Naive thymus-derived CD4-positive, alpha-beta T cell (primary cell): ENCODE results near the gene CSNK1G1. TPM values are rescaled to one million over a fixed set of nuclear protein-coding genes. Genes with fewer than 3 reads are reported as not detected.

ENCODE experiments used
- ATAC-seq: fragments of 150-1000 bp; cut with Tn5 transposase; 2 replicates; pipeline ENCODE4 v1.10.0; 2021; ENCODE audit warnings: mild to moderate bottlenecking, moderate library complexity
- CTCF ChIA-PET: fragments of 350-600 bp; sonication (Branson Sonifier 250); formaldehyde crosslinking; loops from one replicate; lab custom pipeline; 2021; ENCODE audit warnings: antibody characterized with exemption; lab: Charles Lee
- POLR2A ChIA-PET: fragments of 350-600 bp; sonication (Branson Sonifier 250); formaldehyde crosslinking; loops from one replicate; lab custom pipeline; 2021; ENCODE audit warnings: antibody characterized with exemption, inconsistent platforms; lab: Charles Lee
- DNase-seq, 9 donors: peaks; one replicate each; pipeline versions ENCODE4 v3.0.0 to v3.0.0-alpha.2; 2020 to 2022; ENCODE audit warnings: mixed read lengths in 1 of 9
- H3K27ac ChIP-seq: one replicate; pipeline ENCODE4 v1.7.0; 2013; ENCODE audit warnings: mild to moderate bottlenecking, low read depth, low read length, moderate library complexity
- H3K27me3 ChIP-seq, 2 donors: one replicate each; pipeline ENCODE4 v1.7.0; 2013; ENCODE audit warnings: low read length in 2 of 2, mild to moderate bottlenecking in 2 of 2, moderate library complexity in 2 of 2; ENCODE audit not compliant: control insufficient read depth in 2 of 2, insufficient read depth in 2 of 2
- H3K36me3 ChIP-seq, 3 experiments: 1 replicate in 2 of 3; 2 replicates in 1 of 3; pipeline ENCODE4 v1.7.0; 2013; ENCODE audit warnings: low read length in 3 of 3, mild to moderate bottlenecking in 3 of 3, moderate library complexity in 1 of 3; ENCODE audit not compliant: insufficient read depth in 3 of 3, control insufficient read depth in 2 of 3
- H3K4me1 ChIP-seq, 2 donors: one replicate each; pipeline ENCODE4 v1.7.0; 2013; ENCODE audit warnings: low read length in 2 of 2, mild to moderate bottlenecking in 2 of 2, moderate library complexity in 1 of 2; ENCODE audit not compliant: control insufficient read depth in 2 of 2, insufficient read depth in 2 of 2
- H3K4me3 ChIP-seq: 2 replicates; pipeline ENCODE4 v1.7.0; 2013; ENCODE audit warnings: mild to moderate bottlenecking, low read length
- H3K9me3 ChIP-seq, 3 experiments: 1 replicate in 2 of 3; 2 replicates in 1 of 3; pipeline ENCODE4 v1.7.0; 2013; ENCODE audit warnings: low read length in 3 of 3; ENCODE audit not compliant: control insufficient read depth in 2 of 3
- H3K27ac Mint-ChIP-seq, 9 donors: one replicate each; pipeline ENCODE4 v1.8.0; 2020 to 2022; ENCODE audit warnings: mixed read lengths in 9 of 9, mild to moderate bottlenecking in 8 of 9, moderate library complexity in 5 of 9, inconsistent platforms in 2 of 9
- H3K27me3 Mint-ChIP-seq, 5 donors: one replicate each; pipeline ENCODE4 v1.8.0; 2021 to 2022; ENCODE audit warnings: mixed read lengths in 5 of 5, mild to moderate bottlenecking in 1 of 5
- H3K36me3 Mint-ChIP-seq, 5 donors: one replicate each; pipeline ENCODE4 v1.8.0; 2020 to 2022; ENCODE audit warnings: mixed read lengths in 5 of 5, mild to moderate bottlenecking in 3 of 5, inconsistent platforms in 1 of 5
- H3K4me1 Mint-ChIP-seq, 7 donors: one replicate each; pipeline ENCODE4 v1.8.0; 2020 to 2022; ENCODE audit warnings: mixed read lengths in 7 of 7, mild to moderate bottlenecking in 3 of 7, inconsistent platforms in 1 of 7
- H3K4me3 Mint-ChIP-seq, 10 donors: one replicate each; pipeline ENCODE4 v1.8.0; 2020 to 2022; ENCODE audit warnings: mild to moderate bottlenecking in 10 of 10, mixed read lengths in 10 of 10, moderate library complexity in 6 of 10, inconsistent platforms in 2 of 10
- H3K9me3 Mint-ChIP-seq, 11 donors: one replicate each; pipeline ENCODE4 v1.8.0; 2020 to 2022; ENCODE audit warnings: mixed read lengths in 11 of 11, mild to moderate bottlenecking in 4 of 11, inconsistent platforms in 1 of 11, moderate library complexity in 1 of 11
- intact Hi-C, 2 donors: fragments of 100-400 bp; cut with micrococcal nuclease; formaldehyde crosslinking; loops; one replicate each; pipeline ENCODE4 v1.15.1; 2023
- polyA plus RNA-seq, 2 donors: library from polyadenylated mRNA; unstranded; fragments of 300-500 nt; fragmentation: Illumina TruSeq; gene quantifications; one replicate each; pipeline ENCODE4 v1.2.3, GENCODE V29; 2021
- total RNA-seq, 6 experiments: library from RNA in 5 of 6; stranded (reverse) in 5 of 6; gene quantifications; 1 replicate in 5 of 6; 2 replicates in 1 of 6; pipeline ENCODE4 v1.2.3 and lab custom pipeline; 2021 to 2026

Gene CSNK1G1
- total and polyA plus RNA-seq, 7 experiments from 2014 or later, result 18.2 to 31.4 (median 26.4) TPM

DNA sequence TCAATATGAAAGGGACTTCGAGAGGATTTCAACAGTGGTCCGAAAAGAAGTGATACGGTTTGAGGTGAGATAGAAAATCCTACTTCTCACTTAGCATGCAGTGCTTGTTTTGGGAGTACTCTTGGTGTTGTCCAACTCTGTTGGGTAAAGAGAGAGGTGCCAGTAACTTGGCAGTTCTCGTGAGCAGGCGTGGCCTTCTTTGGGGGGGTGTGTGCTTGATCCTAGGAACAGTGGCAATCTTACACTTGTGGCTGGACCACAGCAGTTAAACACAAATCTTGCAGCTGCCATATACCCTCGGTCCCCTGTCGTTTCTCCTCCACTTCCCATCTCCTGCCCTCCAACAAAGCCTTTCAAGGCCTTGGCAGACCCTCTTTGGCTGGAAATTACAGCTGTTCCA, 219.6 kb downstream of the CSNK1G1 start:
- Histone ChIP-seq H3K4me3 (no peak overlapping the region), H3K4me1 (no peaks in the 10 kb centered on the region), H3K9me3 (no peaks in the 10 kb centered on the region), H3K27me3 (no peaks in the 10 kb centered on the region), H3K27ac (no peak overlapping the region), H3K36me3 (peaks cover 21 to 76% (median 26%) of the 10 kb centered on the region in 3 experiments)
- Mint-ChIP-seq H3K27me3 (no peaks in the 10 kb centered on the region), H3K36me3 (peaks cover 5 to 43% (median 19%) of the 10 kb centered on the region in 5 donors), H3K4me3 (no peak overlapping the region), H3K27ac (no peak overlapping the region), H3K4me1 (peaks cover 0 to 5% (median 0%) of the 10 kb centered on the region in 7 donors), H3K9me3 (no peaks in the 10 kb centered on the region)
- DNase-seq (no peak), ATAC-seq (no peak)
- ChIA-PET CTCF (no interaction called here), POLR2A (interaction anchor here (0.6 kb wide), 1 partner anchor 378 kb away, joined by 5 read pairs; no protein-coding TSS in a partner anchor)
- intact Hi-C loops, result loop anchor here in 1 of 2 donors (2.0 kb wide), 1 partner anchor 16 kb away; no protein-coding TSS in a partner anchor

DNA sequence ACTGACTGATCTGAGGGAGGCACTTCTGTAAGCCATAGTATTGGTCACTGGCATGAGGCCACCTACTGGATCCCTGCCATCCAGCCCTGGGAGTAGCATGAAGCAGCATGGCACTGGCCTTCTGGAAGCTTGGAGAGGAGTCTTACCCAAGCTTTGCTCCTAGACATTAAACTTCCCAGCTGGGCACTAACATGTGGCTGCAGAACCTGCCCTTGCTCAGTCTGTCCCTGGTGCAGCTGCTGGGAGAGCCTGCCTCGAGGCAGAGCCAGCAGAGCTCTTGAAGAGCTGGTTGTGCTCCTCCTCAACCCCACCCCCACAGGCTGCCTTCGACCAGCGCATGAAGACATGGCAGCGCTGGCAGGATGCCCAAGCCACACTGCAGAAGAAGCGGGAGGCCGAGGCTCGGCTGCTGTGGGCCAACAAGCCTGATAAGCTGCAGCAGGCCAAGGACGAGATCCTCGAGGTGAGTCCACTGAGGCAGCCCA, 221.6 kb downstream of the CSNK1G1 start:
- peaks cover 10 to 52% (median 23%) of the 10 kb centered on the region in 5 donors for H3K36me3 Mint-ChIP-seq
- ChIA-PET CTCF (interaction anchor here (0.9 kb wide), 1 partner anchor 19 kb away, joined by 4 read pairs; no protein-coding TSS in a partner anchor), POLR2A (no interaction called here)
- no peak overlapping the region for H3K27ac ChIP-seq
- H3K27me3 ChIP-seq, result no peaks in the 10 kb centered on the region
- no peak overlapping the region for H3K27ac Mint-ChIP-seq
- H3K4me3 Mint-ChIP-seq, result no peak overlapping the region
- no peaks in the 10 kb centered on the region for H3K27me3 Mint-ChIP-seq
- ATAC-seq, result no peak
- no peak overlapping the region for H3K4me3 ChIP-seq
- H3K4me1 ChIP-seq, result no peaks in the 10 kb centered on the region
- H3K36me3 ChIP-seq, result peaks cover 35 to 91% (median 39%) of the 10 kb centered on the region in 3 experiments
- intact Hi-C loops, result no loop called here
- no peak for DNase-seq
- no peaks in the 10 kb centered on the region for H3K9me3 ChIP-seq
- H3K4me1 Mint-ChIP-seq, result peaks cover 0 to 5% (median 0%) of the 10 kb centered on the region in 7 donors
- no peaks in the 10 kb centered on the region for H3K9me3 Mint-ChIP-seq

DNA sequence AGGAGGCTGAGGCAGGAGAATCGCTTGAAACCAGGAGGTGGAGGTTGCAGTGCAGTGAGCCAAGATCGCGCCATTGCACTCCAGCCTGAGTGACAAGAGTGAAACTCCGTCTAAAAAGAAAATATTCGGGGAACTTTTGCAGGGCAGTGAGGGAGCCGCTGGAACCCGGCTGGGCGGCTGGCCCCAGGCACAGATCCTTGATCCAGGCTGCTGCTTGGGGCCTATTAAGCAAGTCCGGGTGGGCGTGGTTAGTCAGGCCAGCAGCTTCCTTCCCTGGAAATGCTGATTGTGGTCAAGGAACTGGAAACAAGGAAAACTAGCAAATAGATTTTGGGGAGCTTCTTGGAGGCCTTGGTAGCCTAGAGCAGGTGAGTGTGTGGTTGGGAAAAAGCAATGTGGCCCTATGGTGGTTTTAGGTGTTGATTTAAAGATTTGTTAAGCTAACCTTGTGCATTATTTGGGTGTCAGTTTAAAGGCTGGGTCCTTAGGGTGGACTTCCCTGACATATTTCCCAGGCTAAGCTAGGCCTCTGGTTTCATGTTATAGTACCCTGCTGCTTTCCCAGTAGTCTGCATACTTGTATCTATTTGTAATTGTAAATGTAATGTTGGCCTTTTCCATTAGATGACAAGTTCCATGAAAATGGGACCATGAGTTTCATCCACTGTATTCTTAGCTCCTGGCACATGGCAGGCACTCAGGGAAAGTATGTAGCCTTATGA, 222.2 kb downstream of the CSNK1G1 start:
- H3K4me3 Mint-ChIP-seq, result no peak overlapping the region
- no peak for ATAC-seq
- Histone ChIP-seq H3K27me3 (no peaks in the 10 kb centered on the region), H3K9me3 (no peaks in the 10 kb centered on the region), H3K27ac (no peak overlapping the region), H3K36me3 (peaks cover 38 to 95% (median 42%) of the 10 kb centered on the region in 3 experiments), H3K4me1 (no peaks in the 10 kb centered on the region), H3K4me3 (no peak overlapping the region)
- CTCF ChIA-PET, result interaction anchor here (0.9 kb wide), 1 partner anchor 19 kb away, joined by 4 read pairs; no protein-coding TSS in a partner anchor
- POLR2A ChIA-PET, result no interaction called here
- peaks cover 0 to 5% (median 0%) of the 10 kb centered on the region in 7 donors for H3K4me1 Mint-ChIP-seq
- H3K9me3 Mint-ChIP-seq, result no peaks in the 10 kb centered on the region
- H3K27ac Mint-ChIP-seq, result peak overlapping the region in 1 of 9 donors; percentile 8
- intact Hi-C loops, result no loop called here
- DNase-seq, result no peak
- H3K27me3 Mint-ChIP-seq, result no peaks in the 10 kb centered on the region
- peaks cover 10 to 52% (median 23%) of the 10 kb centered on the region in 5 donors for H3K36me3 Mint-ChIP-seq

DNA sequence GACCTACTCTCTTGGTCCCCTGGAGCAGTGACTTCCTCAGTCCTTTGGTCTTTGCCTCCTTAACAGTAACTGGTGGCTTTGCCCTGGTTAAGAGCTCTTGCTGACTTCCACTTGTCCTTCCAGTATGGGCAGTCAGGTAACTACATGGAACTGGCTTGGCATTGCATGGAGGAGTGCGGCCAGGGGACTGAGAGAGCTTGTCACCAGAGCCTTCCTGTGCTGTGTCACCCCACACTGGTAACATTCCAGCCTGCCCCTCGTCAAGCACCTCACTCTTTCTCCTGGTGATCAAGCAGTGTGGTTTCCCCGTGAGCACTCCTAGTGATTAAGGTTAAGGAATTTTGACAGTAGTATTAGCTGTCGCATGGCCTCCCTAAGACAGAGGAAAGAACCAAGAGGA, 223.8 kb downstream of the CSNK1G1 start:
- no peaks in the 10 kb centered on the region for H3K27me3 Mint-ChIP-seq
- Histone ChIP-seq H3K4me3 (no peak overlapping the region), H3K27ac (no peak overlapping the region), H3K36me3 (peaks cover 43 to 95% (median 45%) of the 10 kb centered on the region in 3 experiments), H3K27me3 (no peaks in the 10 kb centered on the region), H3K4me1 (no peaks in the 10 kb centered on the region), H3K9me3 (no peaks in the 10 kb centered on the region)
- H3K4me3 Mint-ChIP-seq, result no peak overlapping the region
- no peak for DNase-seq
- intact Hi-C loops, result no loop called here
- H3K9me3 Mint-ChIP-seq, result no peaks in the 10 kb centered on the region
- no peak for ATAC-seq
- ChIA-PET POLR2A (interaction anchor here (0.6 kb wide), 1 partner anchor 21 kb away, joined by 3 read pairs; no protein-coding TSS in a partner anchor), CTCF (no interaction called here)
- H3K36me3 Mint-ChIP-seq, result peaks cover 19 to 58% (median 25%) of the 10 kb centered on the region in 5 donors
- peaks cover 0 to 4% (median 0%) of the 10 kb centered on the region in 7 donors for H3K4me1 Mint-ChIP-seq
- H3K27ac Mint-ChIP-seq, result peak overlapping the region in 1 of 9 donors; percentile 59

DNA sequence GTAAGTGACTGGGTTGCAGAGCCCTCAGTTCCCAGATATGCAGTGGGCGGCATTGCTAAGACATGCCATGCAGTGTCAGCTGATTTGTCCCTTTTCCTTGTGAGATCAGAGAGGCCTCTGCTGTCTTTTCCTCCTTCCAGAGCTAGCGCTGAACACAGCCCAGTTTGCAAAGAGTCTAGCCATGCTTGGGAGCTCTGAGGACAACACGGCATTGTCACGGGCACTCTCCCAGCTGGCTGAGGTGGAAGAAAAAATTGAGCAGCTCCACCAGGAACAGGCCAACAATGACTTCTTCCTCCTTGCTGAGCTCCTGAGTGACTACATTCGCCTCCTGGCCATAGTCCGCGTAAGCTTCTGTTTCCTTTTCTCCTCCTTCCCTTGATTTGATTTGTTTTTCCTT, 224.4 kb downstream of the CSNK1G1 start:
- intact Hi-C loops, result no loop called here
- H3K36me3 ChIP-seq, result peaks cover 43 to 95% (median 48%) of the 10 kb centered on the region in 3 experiments
- ATAC-seq (no peak), DNase-seq (no peak)
- H3K27ac Mint-ChIP-seq, result no peak overlapping the region
- POLR2A ChIA-PET, result interaction anchor here (0.6 kb wide), 1 partner anchor 21 kb away, joined by 3 read pairs; no protein-coding TSS in a partner anchor
- peaks cover 0 to 4% (median 0%) of the 10 kb centered on the region in 7 donors for H3K4me1 Mint-ChIP-seq
- no peaks in the 10 kb centered on the region for H3K9me3 Mint-ChIP-seq
- no peaks in the 10 kb centered on the region for H3K27me3 ChIP-seq
- H3K4me3 ChIP-seq, result no peak overlapping the region
- CTCF ChIA-PET, result no interaction called here
- H3K4me1 ChIP-seq, result no peaks in the 10 kb centered on the region
- no peak overlapping the region for H3K4me3 Mint-ChIP-seq
- peaks cover 19 to 61% (median 26%) of the 10 kb centered on the region in 5 donors for H3K36me3 Mint-ChIP-seq
- H3K27ac ChIP-seq, result no peak overlapping the region
- no peaks in the 10 kb centered on the region for H3K27me3 Mint-ChIP-seq
- H3K9me3 ChIP-seq, result no peaks in the 10 kb centered on the region

DNA sequence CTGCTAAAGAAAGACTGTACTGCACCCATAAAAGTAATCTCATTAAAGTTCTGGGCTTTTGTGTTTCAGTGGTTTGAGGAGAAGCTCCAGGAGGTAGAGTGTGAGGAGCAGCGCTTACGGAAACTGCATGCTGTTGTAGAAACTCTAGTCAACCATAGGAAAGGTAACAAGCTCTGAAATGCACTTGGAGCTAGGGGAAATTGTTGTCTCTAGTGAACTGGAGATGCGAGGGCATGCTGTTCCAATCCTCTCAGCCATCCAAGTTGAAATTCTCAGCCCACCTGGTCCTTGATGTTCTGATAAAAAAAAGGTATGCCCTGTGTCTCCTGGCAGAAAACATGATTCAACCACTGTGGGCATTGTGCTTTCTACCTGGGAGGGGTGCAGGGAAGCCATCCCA, 225.8 kb downstream of the CSNK1G1 start:
- Mint-ChIP-seq H3K4me1 (peaks cover 0 to 4% (median 0%) of the 10 kb centered on the region in 7 donors), H3K9me3 (no peaks in the 10 kb centered on the region), H3K36me3 (peaks cover 22 to 68% (median 26%) of the 10 kb centered on the region in 5 donors), H3K27me3 (no peaks in the 10 kb centered on the region), H3K4me3 (no peak overlapping the region), H3K27ac (no peak overlapping the region)
- H3K27me3 ChIP-seq, result no peaks in the 10 kb centered on the region
- no peak overlapping the region for H3K27ac ChIP-seq
- no peak for ATAC-seq
- intact Hi-C loops, result no loop called here
- peaks cover 39 to 96% (median 47%) of the 10 kb centered on the region in 3 experiments for H3K36me3 ChIP-seq
- DNase-seq, result no peak
- ChIA-PET CTCF (no interaction called here), POLR2A (no interaction called here)
- H3K4me3 ChIP-seq, result no peak overlapping the region
- no peaks in the 10 kb centered on the region for H3K4me1 ChIP-seq
- H3K9me3 ChIP-seq, result no peaks in the 10 kb centered on the region
